HEK293T (cell line): Measurements from ENCODE around the gene DENND1B.

Experiments used
- ARNT ChIP-seq: fragments of 450-650 bp; IDR thresholded peaks from 2 replicates; pipeline ENCODE4 v1.6.1; 2017; ENCODE audit warnings: mild to moderate bottlenecking
- ELF4 ChIP-seq: fragments of 450-650 bp; IDR thresholded peaks from 2 replicates; pipeline ENCODE4 v1.6.1; 2017; ENCODE audit warnings: antibody characterized with exemption
- FOXA1 ChIP-seq: fragments of 450-650 bp; IDR thresholded peaks from 2 replicates; pipeline ENCODE4 v1.6.1; 2016; ENCODE audit warnings: mild to moderate bottlenecking
- FOXM1 ChIP-seq: fragments of 450-650 bp; IDR thresholded peaks from 2 replicates; pipeline ENCODE4 v1.6.1; 2017; ENCODE audit warnings: mild to moderate bottlenecking, borderline replicate concordance
- HDGF ChIP-seq: fragments of 450-650 bp; IDR thresholded peaks from 2 replicates; pipeline ENCODE4 v1.6.1; 2017; ENCODE audit warnings: antibody characterized with exemption, borderline replicate concordance
- SUZ12 ChIP-seq: fragments of 450-650 bp; IDR thresholded peaks from 2 replicates; pipeline ENCODE4 v1.6.1; 2016; ENCODE audit warnings: mild to moderate bottlenecking
- TARDBP ChIP-seq: fragments of 450-650 bp; IDR thresholded peaks from 2 replicates; pipeline ENCODE4 v1.6.1; 2016
- ZNF384 ChIP-seq: fragments of 450-650 bp; IDR thresholded peaks from 2 replicates; pipeline ENCODE4 v1.6.1; 2016
- TF ChIP-seq, protein P1 (sequence below): fragments of 450-650 bp; IDR thresholded peaks from 2 replicates; pipeline ENCODE4 v1.6.1; 2016

DNA sequence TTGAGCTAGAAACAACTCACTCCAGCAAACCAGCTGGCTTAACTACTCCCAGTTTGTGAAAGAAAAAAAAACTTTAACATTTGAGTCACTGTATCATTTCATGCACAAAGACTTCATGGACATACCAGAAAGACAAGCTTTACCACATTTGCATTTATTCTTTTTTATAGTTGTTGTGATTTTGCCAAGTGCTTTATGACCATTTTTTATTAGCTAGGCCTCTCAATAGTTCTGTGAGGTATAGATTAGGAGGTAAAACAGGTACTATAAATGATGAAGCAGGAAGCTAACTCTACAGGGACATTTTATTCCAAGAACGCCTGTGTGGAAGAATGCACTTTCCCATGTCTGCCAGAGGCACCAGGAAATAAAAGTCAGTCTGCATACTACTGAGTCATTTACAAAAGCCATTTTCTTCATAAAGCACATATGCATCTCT, 8.2 kb upstream of the DENND1B start:
- TF ChIP-seq ELF4 (no peak), ARNT (no peak), TARDBP (no peak), FOXM1 (no peak), SUZ12 (no peak), FOXA1 (no peak), ZNF384 (no peak), HDGF (no peak)
- TF ChIP-seq, protein P1, sequence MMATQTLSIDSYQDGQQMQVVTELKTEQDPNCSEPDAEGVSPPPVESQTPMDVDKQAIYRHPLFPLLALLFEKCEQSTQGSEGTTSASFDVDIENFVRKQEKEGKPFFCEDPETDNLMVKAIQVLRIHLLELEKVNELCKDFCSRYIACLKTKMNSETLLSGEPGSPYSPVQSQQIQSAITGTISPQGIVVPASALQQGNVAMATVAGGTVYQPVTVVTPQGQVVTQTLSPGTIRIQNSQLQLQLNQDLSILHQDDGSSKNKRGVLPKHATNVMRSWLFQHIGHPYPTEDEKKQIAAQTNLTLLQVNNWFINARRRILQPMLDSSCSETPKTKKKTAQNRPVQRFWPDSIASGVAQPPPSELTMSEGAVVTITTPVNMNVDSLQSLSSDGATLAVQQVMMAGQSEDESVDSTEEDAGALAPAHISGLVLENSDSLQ, result no peak
